Measurements from ENCODE around the gene CCDC186.
"Not testable (repeated sequence)": the region's sequence is repeated elsewhere in the genome, so short reads cannot be mapped to it uniquely, and the experiment has no call there.

The CCDC186 gene

GRCh38 chr10:114151892-114152291, 22.1 kb downstream of the CCDC186 start:
- no peaks in the 10 kb centered on the region for H3K4me1 ChIP-seq (ENCODE audit: low read depth, poor library complexity, severe bottlenecking)
- no peak overlapping the region for H3K9ac ChIP-seq
- no peak for TF ChIP-seq CTCF (conservative IDR thresholded peaks at IDR 0.05; ENCODE audit: low read depth, low read length)
- no peak overlapping the region for H2AFZ ChIP-seq (ENCODE audit: low read depth)
- H3K4me2 ChIP-seq = no peak overlapping the region
- H4K20me1 ChIP-seq (ENCODE audit: insufficient read depth) = no peaks in the 10 kb centered on the region
- H3K27me3 ChIP-seq (ENCODE audit: insufficient read depth, low read depth) = no peaks in the 10 kb centered on the region
- no peaks in the 10 kb centered on the region for H3K79me2 ChIP-seq (ENCODE audit: insufficient read depth, low read depth)
- no peaks in the 10 kb centered on the region; the same call in 1 of the 2 replicates for H3K36me3 ChIP-seq (ENCODE audit: insufficient read depth)
- H3K27ac ChIP-seq = no peak overlapping the region
- no peak overlapping the region for H3K4me3 ChIP-seq (IDR thresholded peaks at IDR 0.05; ENCODE audit: insufficient read depth, low read depth, low read length)

GRCh38 chr10:114151486-114151885, 22.5 kb downstream of the CCDC186 start:
- no peak overlapping the region for H3K4me2 ChIP-seq
- TF ChIP-seq CTCF (conservative IDR thresholded peaks at IDR 0.05; ENCODE audit: low read depth, low read length) = no peak

GRCh38 chr10:114149476-114149875, 24.5 kb downstream of the CCDC186 start:
- not testable (repeated sequence) for H2AFZ ChIP-seq (ENCODE audit: low read depth); H4K20me1 ChIP-seq (ENCODE audit: insufficient read depth); H3K36me3 ChIP-seq (ENCODE audit: insufficient read depth)

More at GRCh38 chr10:114151486-114151885, 22.5 kb downstream of the CCDC186 start:
- Histone ChIP-seq H3K27ac (no peak overlapping the region), H3K4me1 (ENCODE audit: low read depth, poor library complexity, severe bottlenecking) (no peaks in the 10 kb centered on the region), H3K27me3 (ENCODE audit: insufficient read depth, low read depth) (no peaks in the 10 kb centered on the region), H3K36me3 (ENCODE audit: insufficient read depth) (no peaks in the 10 kb centered on the region; the same call in 1 of the 2 replicates), H3K4me3 (IDR thresholded peaks at IDR 0.05; ENCODE audit: insufficient read depth, low read depth, low read length) (no peak overlapping the region), H4K20me1 (ENCODE audit: insufficient read depth) (no peaks in the 10 kb centered on the region), H2AFZ (ENCODE audit: low read depth) (no peak overlapping the region), H3K79me2 (ENCODE audit: insufficient read depth, low read depth) (no peaks in the 10 kb centered on the region), H3K9ac (no peak overlapping the region)

GRCh38 chr10:114143160-114143559, 30.8 kb downstream of the CCDC186 start:
- Histone ChIP-seq H3K36me3 (ENCODE audit: insufficient read depth) (no peaks in the 10 kb centered on the region), H2AFZ (ENCODE audit: low read depth) (no peak overlapping the region), H3K4me3 (IDR thresholded peaks at IDR 0.05; ENCODE audit: insufficient read depth, low read depth, low read length) (no peak overlapping the region), H4K20me1 (ENCODE audit: insufficient read depth) (no peaks in the 10 kb centered on the region), H3K4me2 (no peak overlapping the region), H3K4me1 (ENCODE audit: low read depth, poor library complexity, severe bottlenecking) (no peaks in the 10 kb centered on the region), H3K9ac (no peak overlapping the region), H3K79me2 (ENCODE audit: insufficient read depth, low read depth) (no peaks in the 10 kb centered on the region), H3K27ac (no peak overlapping the region), H3K27me3 (ENCODE audit: insufficient read depth, low read depth) (no peaks in the 10 kb centered on the region)
- no peak for TF ChIP-seq CTCF (conservative IDR thresholded peaks at IDR 0.05; ENCODE audit: low read depth, low read length)

More at GRCh38 chr10:114149476-114149875, 24.5 kb downstream of the CCDC186 start:
- H3K27me3 ChIP-seq (ENCODE audit: insufficient read depth, low read depth); H3K79me2 ChIP-seq (ENCODE audit: insufficient read depth, low read depth); H3K27ac ChIP-seq; H3K4me1 ChIP-seq (ENCODE audit: low read depth, poor library complexity, severe bottlenecking); H3K9ac ChIP-seq; H3K4me3 ChIP-seq (IDR thresholded peaks at IDR 0.05; ENCODE audit: insufficient read depth, low read depth, low read length); H3K4me2 ChIP-seq: not testable (repeated sequence)

- Histone ChIP-seq H3K9ac (no peak overlapping the region), H3K27ac (no peak overlapping the region), H4K20me1 (ENCODE audit: insufficient read depth) (no peaks in the 10 kb centered on the region), H3K4me2 (no peak overlapping the region), H3K27me3 (ENCODE audit: insufficient read depth, low read depth) (no peaks in the 10 kb centered on the region), H3K4me1 (ENCODE audit: low read depth, poor library complexity, severe bottlenecking) (no peaks in the 10 kb centered on the region), H3K79me2 (ENCODE audit: insufficient read depth, low read depth) (no peaks in the 10 kb centered on the region), H3K4me3 (IDR thresholded peaks at IDR 0.05; ENCODE audit: insufficient read depth, low read depth, low read length) (no peak overlapping the region), H2AFZ (ENCODE audit: low read depth) (no peak overlapping the region), H3K36me3 (ENCODE audit: insufficient read depth) (no peaks in the 10 kb centered on the region)
- no peak for TF ChIP-seq CTCF (conservative IDR thresholded peaks at IDR 0.05; ENCODE audit: low read depth, low read length)
Measured at GRCh38 chr10:114142018-114142417, 32.0 kb downstream of the CCDC186 start.

GRCh38 chr10:114140827-114141226, 33.2 kb downstream of the CCDC186 start:
- not testable (repeated sequence) for H3K36me3 ChIP-seq (ENCODE audit: insufficient read depth); H3K4me1 ChIP-seq (ENCODE audit: low read depth, poor library complexity, severe bottlenecking); H3K4me2 ChIP-seq; H3K4me3 ChIP-seq (IDR thresholded peaks at IDR 0.05; ENCODE audit: insufficient read depth, low read depth, low read length); H3K79me2 ChIP-seq (ENCODE audit: insufficient read depth, low read depth); H3K27me3 ChIP-seq (ENCODE audit: insufficient read depth, low read depth); H3K9ac ChIP-seq; H2AFZ ChIP-seq (ENCODE audit: low read depth); H3K27ac ChIP-seq; H4K20me1 ChIP-seq (ENCODE audit: insufficient read depth)
